ENCODE results near the gene THAP7. TPM values are rescaled to one million over a fixed set of nuclear protein-coding genes. Genes with fewer than 3 reads are reported as not detected.

THAP7 gene
- total and polyA plus RNA-seq, 2 of the 13 experiments (the other 11 are each of a cell fraction or from before 2014, with no cell fraction given), result 13.0 to 25.5 TPM

- no peak for TF ChIP-seq ZNF275 (CRISPR knock-in tag; IDR thresholded peaks at IDR 0.05; ENCODE audit: borderline replicate concordance)
- no peak for TF ChIP-seq TERF1 (CRISPR knock-in tag; IDR thresholded peaks at IDR 0.05)
- TF ChIP-seq MYNN (CRISPR knock-in tag; IDR thresholded peaks at IDR 0.05; ENCODE audit: low read depth), result no peak
- TF ChIP-seq GATAD1 (CRISPR knock-in tag; IDR thresholded peaks at IDR 0.05), result no peak
- TF ChIP-seq ZBTB26 (CRISPR knock-in tag; IDR thresholded peaks at IDR 0.05; ENCODE audit: borderline replicate concordance), result no peak
- no peak for TF ChIP-seq SMYD3 (CRISPR knock-in tag; IDR thresholded peaks at IDR 0.05)
- no peak for TF ChIP-seq AHDC1 (CRISPR knock-in tag; IDR thresholded peaks at IDR 0.05; ENCODE audit: borderline replicate concordance)
- no peak for TF ChIP-seq RBM22 (optimal IDR thresholded peaks at IDR 0.05; ENCODE audit: low read length)
- TF ChIP-seq LRRFIP1 (CRISPR knock-in tag; conservative IDR thresholded peaks at IDR 0.05), result no peak
- TF ChIP-seq ETS1 (CRISPR knock-in tag; IDR thresholded peaks at IDR 0.05), result 0 out of 2 replicates have a peak, but pooled peaks have one; percentile 72
- TF ChIP-seq XRCC5 (optimal IDR thresholded peaks at IDR 0.05; ENCODE audit: low read length), result no peak
- 0 out of 2 replicates have a peak, but pooled peaks have one; percentile 11 for TF ChIP-seq SMC3 (IDR thresholded peaks at IDR 0.05; ENCODE audit: low read length)
These were observed 50.0 kb downstream of the THAP7 start (continued) for GRCh38 chr22:20951932-20952380.
